ENCODE results near the gene DCLRE1A. TPM values are rescaled to one million over a fixed set of nuclear protein-coding genes. Genes with fewer than 3 reads are reported as not detected.

Gene DCLRE1A
- total RNA-seq, 1 donor from 2014 or later: 7.3 TPM

DNA sequence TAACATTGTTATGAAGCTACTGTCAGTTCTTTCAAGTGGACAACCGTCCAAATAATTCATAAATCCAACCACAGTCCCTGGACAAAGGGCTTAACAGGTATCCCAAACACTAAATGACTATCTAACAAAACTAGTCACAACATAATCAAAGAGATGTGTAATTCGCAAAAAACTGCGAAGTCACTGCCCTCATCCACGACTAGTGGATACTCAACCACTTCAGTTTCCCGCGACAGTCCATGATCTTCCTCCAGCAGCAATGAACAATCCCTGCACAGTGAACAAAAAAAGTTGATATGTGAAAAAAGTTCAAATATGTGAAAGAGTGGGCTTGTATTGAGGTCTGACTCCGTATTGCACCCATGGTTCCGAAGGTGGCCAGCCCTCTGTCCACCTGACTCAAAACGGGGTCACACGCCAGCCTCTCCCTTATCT, 287 bp downstream of the DCLRE1A start:
- peaks cover 48% of the 10 kb centered on the region for H3K4me1 Mint-ChIP-seq (ENCODE audit: unreplicated experiment)
- peak overlapping the region; percentile 99 for H3K27ac Mint-ChIP-seq (ENCODE audit: unreplicated experiment)
- peaks cover 13% of the 10 kb centered on the region for H3K36me3 Mint-ChIP-seq (ENCODE audit: unreplicated experiment)
- H3K4me3 Mint-ChIP-seq (ENCODE audit: unreplicated experiment): peak overlapping the region; percentile 91
- no peaks in the 10 kb centered on the region for H3K27me3 Mint-ChIP-seq (ENCODE audit: unreplicated experiment)
- no peak for DNase-seq (ENCODE audit: extremely low spot score, unreplicated experiment)
- TF ChIP-seq, protein P1, sequence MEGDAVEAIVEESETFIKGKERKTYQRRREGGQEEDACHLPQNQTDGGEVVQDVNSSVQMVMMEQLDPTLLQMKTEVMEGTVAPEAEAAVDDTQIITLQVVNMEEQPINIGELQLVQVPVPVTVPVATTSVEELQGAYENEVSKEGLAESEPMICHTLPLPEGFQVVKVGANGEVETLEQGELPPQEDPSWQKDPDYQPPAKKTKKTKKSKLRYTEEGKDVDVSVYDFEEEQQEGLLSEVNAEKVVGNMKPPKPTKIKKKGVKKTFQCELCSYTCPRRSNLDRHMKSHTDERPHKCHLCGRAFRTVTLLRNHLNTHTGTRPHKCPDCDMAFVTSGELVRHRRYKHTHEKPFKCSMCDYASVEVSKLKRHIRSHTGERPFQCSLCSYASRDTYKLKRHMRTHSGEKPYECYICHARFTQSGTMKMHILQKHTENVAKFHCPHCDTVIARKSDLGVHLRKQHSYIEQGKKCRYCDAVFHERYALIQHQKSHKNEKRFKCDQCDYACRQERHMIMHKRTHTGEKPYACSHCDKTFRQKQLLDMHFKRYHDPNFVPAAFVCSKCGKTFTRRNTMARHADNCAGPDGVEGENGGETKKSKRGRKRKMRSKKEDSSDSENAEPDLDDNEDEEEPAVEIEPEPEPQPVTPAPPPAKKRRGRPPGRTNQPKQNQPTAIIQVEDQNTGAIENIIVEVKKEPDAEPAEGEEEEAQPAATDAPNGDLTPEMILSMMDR (IDR thresholded peaks at IDR 0.05): no peak
- H3K9me3 Mint-ChIP-seq (ENCODE audit: unreplicated experiment): no peaks in the 10 kb centered on the region

DNA sequence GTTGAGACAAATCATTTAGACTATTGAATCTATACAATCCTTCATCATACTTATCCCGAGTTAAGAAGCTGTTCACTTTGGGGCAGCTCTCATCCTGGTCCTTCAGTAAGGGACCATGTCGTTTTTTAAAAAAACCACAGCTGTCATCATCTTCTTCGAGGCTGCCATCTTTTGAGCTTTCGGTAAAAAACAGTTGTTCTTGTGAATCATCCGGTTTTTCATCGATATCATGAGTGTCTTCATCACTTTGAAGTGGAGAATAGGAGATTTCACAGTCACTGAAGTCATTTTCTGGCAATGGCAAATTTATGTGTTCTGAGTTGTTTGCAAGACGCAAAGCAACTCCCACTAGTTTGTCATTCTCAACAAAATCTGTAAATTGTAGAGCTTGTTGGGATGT, 3.9 kb downstream of the DCLRE1A start:
- H3K4me1 Mint-ChIP-seq (ENCODE audit: unreplicated experiment): peaks cover 20% of the 10 kb centered on the region
- no peaks in the 10 kb centered on the region for H3K9me3 Mint-ChIP-seq (ENCODE audit: unreplicated experiment)
- no peak overlapping the region for H3K27ac Mint-ChIP-seq (ENCODE audit: unreplicated experiment)
- H3K4me3 Mint-ChIP-seq (ENCODE audit: unreplicated experiment): no peak overlapping the region
- no peak for DNase-seq (ENCODE audit: extremely low spot score, unreplicated experiment)
- no peaks in the 10 kb centered on the region for H3K27me3 Mint-ChIP-seq (ENCODE audit: unreplicated experiment)
- peaks cover 22% of the 10 kb centered on the region for H3K36me3 Mint-ChIP-seq (ENCODE audit: unreplicated experiment)
- TF ChIP-seq, protein P1 (IDR thresholded peaks at IDR 0.05): no peak

DNA sequence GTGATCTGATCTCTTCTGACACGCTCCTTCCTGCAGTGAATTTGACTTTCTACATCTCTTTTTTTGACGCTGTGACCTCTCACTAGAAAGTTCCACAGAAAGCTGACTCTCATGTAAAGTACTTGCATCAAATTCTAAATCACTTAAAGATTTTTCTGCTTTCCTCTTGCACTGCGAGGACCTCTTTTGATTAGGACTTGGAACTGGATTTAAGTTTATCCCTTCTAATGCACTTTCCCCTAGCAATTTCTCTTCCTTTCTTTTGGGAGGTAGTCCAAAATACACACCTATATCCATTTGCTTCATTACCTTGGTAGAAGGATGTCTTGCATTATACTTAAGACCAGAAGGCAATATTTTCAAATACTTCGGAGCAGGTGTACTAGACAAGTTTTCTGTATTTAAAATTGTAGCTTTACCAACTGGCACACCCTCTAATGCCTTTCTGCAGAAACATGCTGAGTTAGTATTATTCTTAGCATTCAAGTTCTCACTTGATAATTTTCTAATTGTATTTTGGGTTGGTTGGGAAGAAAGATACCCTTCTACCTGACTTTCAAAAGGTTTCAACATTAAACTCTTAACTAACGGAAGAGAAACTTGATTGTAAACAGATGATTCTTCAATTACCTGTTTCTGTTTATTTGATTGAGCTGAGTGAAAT, 4.6 kb downstream of the DCLRE1A start:
- no peak for DNase-seq (ENCODE audit: extremely low spot score, unreplicated experiment)
- Mint-ChIP-seq H3K27me3 (ENCODE audit: unreplicated experiment) (no peaks in the 10 kb centered on the region), H3K9me3 (ENCODE audit: unreplicated experiment) (no peaks in the 10 kb centered on the region)

DNA sequence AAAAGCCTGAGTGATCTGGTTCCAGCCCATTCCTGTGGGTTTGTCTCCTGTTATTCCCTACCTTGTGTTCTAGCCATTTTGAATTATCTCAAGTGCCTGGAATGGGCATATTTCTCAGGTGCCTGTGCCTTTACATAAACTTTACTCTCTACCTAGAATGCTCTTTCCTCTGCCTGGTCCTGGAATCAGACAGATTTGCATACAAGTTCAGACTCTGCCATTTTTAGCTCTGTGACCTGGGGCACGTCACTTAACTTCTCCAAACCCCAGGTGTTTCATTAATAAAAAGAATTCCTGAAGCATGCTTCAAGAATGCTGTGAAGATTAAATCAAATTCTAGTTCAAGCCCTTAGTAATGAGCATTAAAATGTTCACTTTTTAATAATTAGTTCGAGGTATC, 7.8 kb downstream of the DCLRE1A start:
- Mint-ChIP-seq H3K27ac (ENCODE audit: unreplicated experiment) (no peak overlapping the region), H3K27me3 (ENCODE audit: unreplicated experiment) (no peaks in the 10 kb centered on the region), H3K36me3 (ENCODE audit: unreplicated experiment) (peaks cover 33% of the 10 kb centered on the region)

More for the DNA sequence above, 4.6 kb downstream of the DCLRE1A start:
- no peak overlapping the region for H3K4me3 Mint-ChIP-seq (ENCODE audit: unreplicated experiment)
- H3K36me3 Mint-ChIP-seq (ENCODE audit: unreplicated experiment): peaks cover 26% of the 10 kb centered on the region
- peaks cover 20% of the 10 kb centered on the region for H3K4me1 Mint-ChIP-seq (ENCODE audit: unreplicated experiment)
- H3K27ac Mint-ChIP-seq (ENCODE audit: unreplicated experiment): no peak overlapping the region
- TF ChIP-seq, protein P1 (IDR thresholded peaks at IDR 0.05): no peak

DNA sequence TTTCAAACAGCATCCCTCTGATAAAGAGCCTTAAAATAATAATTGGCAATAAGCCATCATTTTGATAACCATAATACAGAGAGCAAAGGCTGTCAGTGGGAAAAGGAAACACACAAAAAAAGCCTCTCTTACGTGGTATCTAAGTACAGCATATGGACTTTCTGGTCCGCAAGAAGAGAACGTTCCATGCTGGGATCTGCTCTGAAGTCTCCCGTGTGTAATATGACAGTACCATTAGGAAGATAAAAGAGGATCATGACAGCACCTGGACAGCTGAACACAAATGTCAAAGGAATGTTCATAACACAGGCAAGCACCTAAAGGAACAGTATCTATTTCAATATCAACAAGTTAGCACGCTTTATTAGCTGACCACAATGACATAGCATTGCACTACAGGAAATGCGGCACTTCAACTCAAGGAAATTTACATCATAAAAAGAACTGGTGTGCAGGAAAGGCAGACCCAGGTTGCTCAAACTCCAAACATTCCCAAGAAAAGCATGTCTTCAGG, 9.9 kb downstream of the DCLRE1A start:
- Mint-ChIP-seq H3K36me3 (ENCODE audit: unreplicated experiment) (peaks cover 31% of the 10 kb centered on the region), H3K4me3 (ENCODE audit: unreplicated experiment) (no peak overlapping the region), H3K9me3 (ENCODE audit: unreplicated experiment) (no peaks in the 10 kb centered on the region), H3K27me3 (ENCODE audit: unreplicated experiment) (no peaks in the 10 kb centered on the region), H3K4me1 (ENCODE audit: unreplicated experiment) (no peaks in the 10 kb centered on the region), H3K27ac (ENCODE audit: unreplicated experiment) (no peak overlapping the region)
- DNase-seq (ENCODE audit: extremely low spot score, unreplicated experiment): no peak
- TF ChIP-seq, protein P1 (IDR thresholded peaks at IDR 0.05): no peak

More for the DNA sequence above, 7.8 kb downstream of the DCLRE1A start:
- peaks cover 6% of the 10 kb centered on the region for H3K4me1 Mint-ChIP-seq (ENCODE audit: unreplicated experiment)
- no peaks in the 10 kb centered on the region for H3K9me3 Mint-ChIP-seq (ENCODE audit: unreplicated experiment)
- TF ChIP-seq, protein P1 (IDR thresholded peaks at IDR 0.05): no peak
- no peak for DNase-seq (ENCODE audit: extremely low spot score, unreplicated experiment)
- H3K4me3 Mint-ChIP-seq (ENCODE audit: unreplicated experiment): no peak overlapping the region

Data from osteocyte (in vitro differentiated cells).